Peyer's patch (tissue), 4 donors: ENCODE measurements around the gene GPR21.

ENCODE experiments used
- CTCF ChIP-seq, 6 experiments: fragments of 450-650 bp in 4 of 6; fragments of 200-600 bp in 2 of 6; sonication (generic) in 1 of 6; IDR thresholded peaks; one replicate each; pipeline ENCODE4 v1.5.1; 2017 to 2019; ENCODE audit warnings: antibody characterized with exemption in 6 of 6, mild to moderate bottlenecking in 3 of 6, moderate library complexity in 1 of 6
- POLR2A ChIP-seq, 2 donors: fragments of 450-650 bp; IDR thresholded peaks; one replicate each; pipeline ENCODE4 v1.5.1; 2017; ENCODE audit warnings: antibody characterized with exemption in 2 of 2, mild to moderate bottlenecking in 2 of 2, moderate library complexity in 2 of 2

- TF ChIP-seq CTCF (IDR thresholded peaks at IDR 0.05) (no peak), POLR2A (IDR thresholded peaks at IDR 0.05) (no peak)
These were observed 7.3 kb downstream of the GPR21 start for GRCh38 chr9:123040801-123041200.
